Hematopoietic multipotent progenitor cell (in vitro differentiated cells): ENCODE results near the gene DCAF17. TPM values are rescaled to one million over a fixed set of nuclear protein-coding genes. Genes with fewer than 3 reads are reported as not detected.

Source experiments
- small RNA-seq: library from RNA; depleted of rRNA; stranded (forward); fragments of <200 nt; gene quantifications from one replicate; pipeline ENCODE3, GENCODE V24; 2012
- total RNA-seq: library from RNA; depleted of rRNA; stranded (reverse); fragments of >200 nt; gene quantifications from one replicate; pipeline ENCODE4 v1.2.3, GENCODE V29; 2012

DCAF17 gene
- total RNA-seq, 1 donor, result 14.8 TPM

Small RNA genes lying within 50 kb of the gene (small RNA-seq; reads per million reads assigned to genes)
- gene AC007969.2, result not detected

Other genes with a start within 250 kb of the DCAF17 start
- 5.9 TPM for gene METTL8, start 236 bp upstream of the DCAF17 start, total RNA-seq
- gene CYBRD1, start 88.2 kb downstream of the DCAF17 start, total RNA-seq, result 39.6 TPM